ENCODE data around the gene GABRB3. TPM values are rescaled to one million over a fixed set of nuclear protein-coding genes. Genes with fewer than 3 reads are reported as not detected.

The GABRB3 gene
- total and polyA plus RNA-seq, 2 of the 8 experiments (the other 6 are each of a cell fraction or from before 2014, with no cell fraction given) = 98.8 to 163 TPM

DNA sequence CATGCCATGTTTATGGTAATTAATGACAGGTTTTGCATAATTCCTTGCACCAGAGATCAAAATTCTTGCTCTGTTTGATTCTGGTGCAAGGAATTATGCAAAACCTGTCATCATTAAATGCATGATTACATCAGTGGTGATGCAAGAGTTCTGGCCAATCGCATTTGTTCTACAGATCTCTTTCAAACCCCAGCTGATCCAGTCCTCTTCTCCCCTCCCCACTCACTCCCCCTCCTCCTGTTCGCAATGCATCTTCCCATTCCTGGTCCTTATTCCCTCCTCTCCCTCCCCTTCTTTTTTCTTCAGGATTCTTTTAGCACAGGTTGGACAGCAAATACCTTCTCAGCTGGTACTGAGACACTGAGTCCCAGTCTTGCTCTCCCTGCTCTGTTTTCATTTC, 82.1 kb downstream of the GABRB3 start:
- Histone ChIP-seq H4K5ac (ENCODE audit: insufficient read length, low read depth, low read length) (no peak overlapping the region), H3K27ac (ENCODE audit: low read depth, low read length) (peak overlapping the region; percentile 65), H3K36me3 (ENCODE audit: control insufficient read depth in 2 of 4, insufficient read depth in 4 of 4, low read length in 3 of 4) (peaks cover 0 to 4% (median 2%) of the 10 kb centered on the region in 4 experiments; a peak in 2 of 8 replicates), H3K4me3 (ENCODE audit: extremely low read depth in 1 of 4, insufficient read depth in 2 of 4, low read depth in 3 of 4, low read length in 4 of 4) (peak overlapping the region in 1 of 4 experiments; percentile 50; a peak in 2 of 8 replicates), H4K8ac (ENCODE audit: extremely low read depth, insufficient read depth, low read length) (no peak overlapping the region), H3K4ac (replicated peaks; ENCODE audit: insufficient read length, low read depth, low read length) (no peak overlapping the region), H3K23me2 (ENCODE audit: low read depth, low read length) (no peaks in the 10 kb centered on the region; the same call in 1 of the 2 replicates), H3K56ac (replicated peaks; ENCODE audit: insufficient read length, low read depth, low read length) (no peak overlapping the region), H4K91ac (replicated peaks; ENCODE audit: insufficient read length, low read length) (no peak overlapping the region), H3K23ac (ENCODE audit: insufficient read length) (no peak overlapping the region), H3K27me3 (replicated peaks in 1 of 4; ENCODE audit: control insufficient read depth in 3 of 4, extremely low read depth in 1 of 4, insufficient read depth in 3 of 4, low read length in 3 of 4) (no peaks in the 10 kb centered on the region), H2BK12ac (ENCODE audit: low read depth, low read length) (0 out of 2 replicates have a peak overlapping the region, but pooled peaks have one; percentile 72), H3K18ac (ENCODE audit: extremely low read depth, low read length) (0 out of 2 replicates have a peak overlapping the region, but pooled peaks have one; percentile 75), H3K79me1 (ENCODE audit: low read depth, low read length) (peaks cover 12% of the 10 kb centered on the region; the same call in 1 of the 2 replicates), H2AK5ac (ENCODE audit: low read depth, low read length) (peak overlapping the region; percentile 91; the same call in 1 of the 2 replicates), H2BK5ac (ENCODE audit: low read depth, low read length) (peak overlapping the region; percentile 91; the same call in 1 of the 2 replicates), H3K14ac (ENCODE audit: insufficient read length) (no peak overlapping the region), H3K79me2 (ENCODE audit: control insufficient read depth in 1 of 2, insufficient read depth in 2 of 2, low read length in 2 of 2) (peaks cover 0 to 81% of the 10 kb centered on the region in 2 experiments; a peak in 3 of 4 replicates), H3K4me1 (replicated peaks in 1 of 4; ENCODE audit: control insufficient read depth in 3 of 4, insufficient read depth in 4 of 4, low read length in 3 of 4) (peaks cover 2 to 26% (median 18%) of the 10 kb centered on the region in 4 experiments), H3K9ac (replicated peaks in 1 of 4; ENCODE audit: extremely low read depth in 1 of 4, low read depth in 3 of 4, low read length in 3 of 4) (peak overlapping the region in 1 of 4 experiments; percentile 32; a peak in 1 of 7 replicates), H2BK15ac (ENCODE audit: low read length) (no peak overlapping the region), H3K4me2 (ENCODE audit: insufficient read depth in 1 of 2, low read depth in 2 of 2, low read length in 2 of 2) (peak overlapping the region; percentile 58 to 69), H2BK20ac (ENCODE audit: low read length) (no peak overlapping the region), H4K20me1 (replicated peaks in 1 of 2; ENCODE audit: control insufficient read depth in 1 of 2, insufficient read depth in 2 of 2, low read length in 2 of 2) (no peaks in the 10 kb centered on the region), H2BK120ac (replicated peaks; ENCODE audit: low read depth, low read length) (no peak overlapping the region), H3K9me3 (ENCODE audit: insufficient read depth in 2 of 2, low read depth in 1 of 2, low read length in 1 of 2) (peaks cover 7 to 11% of the 10 kb centered on the region in 2 experiments; a peak in 2 of 4 replicates), H2AFZ (ENCODE audit: low read length) (no peak overlapping the region)
- POLR2A ChIA-PET (ENCODE audit: partially characterized antibody) = interaction anchor here (1.5 kb wide), 1 partner anchor 8 kb away, joined by 3 read pairs; no protein-coding TSS in a partner anchor
- FAIRE-seq (peak; percentile 45), DNase-seq (ENCODE audit: low read depth in 1 of 2, low spot score in 2 of 2) (no peak)
- 21% methylated on average over 2 of the region's 2 CpGs; no CpG with 5 or more reads in 1 of the 2 experiments for WGBS, 2 experiments (ENCODE audit: extremely low coverage in 1 of 2, insufficient coverage in 1 of 2, insufficient read length in 1 of 2, insufficient replicate concordance in 2 of 2, low coverage in 1 of 2, low lambda C conversion rate in 2 of 2, missing lambda C conversion rate in 1 of 2)
- CTCF ChIA-PET (ENCODE audit: partially characterized antibody) = interaction anchor here (0.6 to 2.4 kb wide), 5 partner anchors 25 to 174 kb away, joined by 3 to 7 read pairs (median 5); no protein-coding TSS in a partner anchor
- TF ChIP-seq ASH2L (IDR thresholded peaks at IDR 0.05; ENCODE audit: low read length) (no peak), TAF1 (IDR thresholded peaks at IDR 0.05; ENCODE audit: low read depth, low read length) (no peak), TCF12 (IDR thresholded peaks at IDR 0.05; ENCODE audit: low read depth, low read length) (no peak), CEBPB (IDR thresholded peaks at IDR 0.05; ENCODE audit: low read depth, low read length) (peak; percentile 92), SUZ12 (IDR thresholded peaks at IDR 0.05; ENCODE audit: low read length) (no peak), BCL11A (IDR thresholded peaks at IDR 0.05; ENCODE audit: low read depth in 2 of 2, low read length in 2 of 2) (no peak), RXRA (IDR thresholded peaks at IDR 0.05; ENCODE audit: insufficient read depth, low read depth, low read length) (no peak), SRF (IDR thresholded peaks at IDR 0.05; ENCODE audit: low read depth, low read length) (no peak), FOSL1 (IDR thresholded peaks at IDR 0.05; ENCODE audit: insufficient read depth, low read depth, low read length) (no peak), KDM5A (IDR thresholded peaks at IDR 0.05; ENCODE audit: low read length) (no peak), TAF7 (optimal IDR thresholded peaks at IDR 0.05; ENCODE audit: borderline replicate concordance, low read depth, low read length) (no peak), ZNF274 (IDR thresholded peaks at IDR 0.05; ENCODE audit: borderline replicate concordance, extremely low read depth, low read length) (no peak)
- TF ChIP-seq, protein P1, sequence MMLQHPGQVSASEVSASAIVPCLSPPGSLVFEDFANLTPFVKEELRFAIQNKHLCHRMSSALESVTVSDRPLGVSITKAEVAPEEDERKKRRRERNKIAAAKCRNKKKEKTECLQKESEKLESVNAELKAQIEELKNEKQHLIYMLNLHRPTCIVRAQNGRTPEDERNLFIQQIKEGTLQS (IDR thresholded peaks at IDR 0.05; ENCODE audit: insufficient read depth, low read depth, low read length) = peak; percentile 74

Measured in H1 (cell line).